ENCODE measurements around the gene FAM167B. TPM values are rescaled to one million over a fixed set of nuclear protein-coding genes. Genes with fewer than 3 reads are reported as not detected.

Gene FAM167B
- total RNA-seq, 1 experiment from 2014 or later = 1.5 TPM

DNA sequence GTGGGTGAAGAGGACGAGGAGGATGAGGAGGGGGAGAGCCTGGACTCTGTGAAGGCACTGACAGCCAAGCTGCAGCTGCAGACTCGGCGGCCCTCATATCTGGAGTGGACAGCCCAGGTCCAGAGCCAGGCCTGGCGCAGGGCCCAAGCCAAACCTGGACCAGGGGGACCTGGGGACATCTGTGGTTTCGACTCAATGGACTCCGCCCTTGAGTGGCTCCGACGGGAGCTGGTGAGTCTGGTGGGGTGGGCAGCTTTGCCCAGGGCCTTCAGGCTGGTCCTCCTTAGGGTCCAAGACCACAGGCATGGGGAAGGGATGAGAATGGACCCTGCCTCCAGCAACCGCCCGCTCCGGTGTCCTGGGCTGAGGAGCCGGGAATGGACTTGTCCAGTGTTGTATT, 430 bp downstream of the FAM167B start:
- no CpG with 5 or more reads among the region's 12 CpGs for WGBS (ENCODE audit: extremely low coverage, insufficient read length, low lambda C conversion rate)
- no peak overlapping the region for H4K8ac ChIP-seq (replicated peaks; ENCODE audit: insufficient read length, low read depth, low read length)
- no peak overlapping the region for H2BK120ac ChIP-seq (ENCODE audit: low read depth, low read length, poor library complexity, severe bottlenecking)
- H3K9me3 Mint-ChIP-seq = no peaks in the 10 kb centered on the region
- DNase-seq = no peak
- H3K4ac ChIP-seq (ENCODE audit: low read depth, low read length) = no peak overlapping the region
- H3K14ac ChIP-seq (ENCODE audit: insufficient read depth, low read length) = no peak overlapping the region
- H3K18ac ChIP-seq (ENCODE audit: insufficient read length, low read depth, low read length) = no peak overlapping the region
- no peak overlapping the region for H3K9ac ChIP-seq (ENCODE audit: extremely low read depth, insufficient read length, low read length)
- H4K20me1 ChIP-seq (ENCODE audit: control insufficient read depth, insufficient read depth, insufficient read length) = no peaks in the 10 kb centered on the region
- no peak overlapping the region for H3K27ac ChIP-seq (ENCODE audit: insufficient read length, low read depth, low read length)
- no peak overlapping the region for H2BK15ac ChIP-seq (ENCODE audit: low read depth, low read length)
- H3K27me3 Mint-ChIP-seq (ENCODE audit: low read depth) = peaks cover 2% of the 10 kb centered on the region; the same call in 1 of the 2 replicates
- H3K4me1 ChIP-seq (ENCODE audit: insufficient read depth, low read length) = peaks cover 7% of the 10 kb centered on the region; the same call in 1 of the 2 replicates
- H2BK5ac ChIP-seq (ENCODE audit: insufficient read length, low read length) = no peak overlapping the region
- no peak overlapping the region for H4K5ac ChIP-seq (ENCODE audit: insufficient read length, low read depth, low read length)
- no peaks in the 10 kb centered on the region; the same call in 1 of the 2 replicates for H3K27me3 ChIP-seq (ENCODE audit: insufficient read depth, low read length)
- no peak overlapping the region for H3K56ac ChIP-seq (ENCODE audit: insufficient read length, low read depth, low read length)
- H3K4me1 Mint-ChIP-seq = peaks cover 30 to 34% of the 10 kb centered on the region in 2 experiments
- H3K79me1 ChIP-seq (ENCODE audit: insufficient read depth, low read depth, low read length, poor library complexity, severe bottlenecking) = no peaks in the 10 kb centered on the region
- H3K23me2 ChIP-seq (ENCODE audit: insufficient read length, low read depth, low read length, poor library complexity, severe bottlenecking) = no peaks in the 10 kb centered on the region
- H3K79me2 ChIP-seq (ENCODE audit: insufficient read depth, low read length) = no peaks in the 10 kb centered on the region
- H3K4me3 Mint-ChIP-seq = no peak overlapping the region
- no peak overlapping the region for H4K91ac ChIP-seq (ENCODE audit: insufficient read length, low read depth, low read length)
- H2AFZ ChIP-seq (ENCODE audit: low read length) = no peak overlapping the region
- peak overlapping the region in 1 of 3 experiments; percentile 65; a peak in 1 of 7 replicates for H3K27ac Mint-ChIP-seq
- no peak overlapping the region for H3K4me2 ChIP-seq (ENCODE audit: insufficient read depth, insufficient read length, low read length)
- H2BK12ac ChIP-seq (ENCODE audit: insufficient read length, low read depth, low read length) = no peak overlapping the region
- TF ChIP-seq, protein P1, sequence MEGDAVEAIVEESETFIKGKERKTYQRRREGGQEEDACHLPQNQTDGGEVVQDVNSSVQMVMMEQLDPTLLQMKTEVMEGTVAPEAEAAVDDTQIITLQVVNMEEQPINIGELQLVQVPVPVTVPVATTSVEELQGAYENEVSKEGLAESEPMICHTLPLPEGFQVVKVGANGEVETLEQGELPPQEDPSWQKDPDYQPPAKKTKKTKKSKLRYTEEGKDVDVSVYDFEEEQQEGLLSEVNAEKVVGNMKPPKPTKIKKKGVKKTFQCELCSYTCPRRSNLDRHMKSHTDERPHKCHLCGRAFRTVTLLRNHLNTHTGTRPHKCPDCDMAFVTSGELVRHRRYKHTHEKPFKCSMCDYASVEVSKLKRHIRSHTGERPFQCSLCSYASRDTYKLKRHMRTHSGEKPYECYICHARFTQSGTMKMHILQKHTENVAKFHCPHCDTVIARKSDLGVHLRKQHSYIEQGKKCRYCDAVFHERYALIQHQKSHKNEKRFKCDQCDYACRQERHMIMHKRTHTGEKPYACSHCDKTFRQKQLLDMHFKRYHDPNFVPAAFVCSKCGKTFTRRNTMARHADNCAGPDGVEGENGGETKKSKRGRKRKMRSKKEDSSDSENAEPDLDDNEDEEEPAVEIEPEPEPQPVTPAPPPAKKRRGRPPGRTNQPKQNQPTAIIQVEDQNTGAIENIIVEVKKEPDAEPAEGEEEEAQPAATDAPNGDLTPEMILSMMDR (conservative IDR thresholded peaks at IDR 0.05) = no peak
- no peaks in the 10 kb centered on the region for H3K36me3 Mint-ChIP-seq (ENCODE audit: insufficient read depth in 1 of 3, low read depth in 3 of 3)
- H2AK5ac ChIP-seq (ENCODE audit: insufficient read length, low read length) = no peak overlapping the region
- no peak overlapping the region for H3T11ph ChIP-seq (ENCODE audit: low read length)
- H3K23ac ChIP-seq (ENCODE audit: insufficient read length, low read depth, low read length) = no peak overlapping the region
- H3K9me3 ChIP-seq (ENCODE audit: control insufficient read depth, low read depth, low read length) = no peaks in the 10 kb centered on the region
- H2BK20ac ChIP-seq (ENCODE audit: low read depth, low read length, poor library complexity, severe bottlenecking) = no peak overlapping the region

Data from H9 (cell line).